Measurements from ENCODE around the gene ZNF385D.

The ZNF385D gene

GRCh38 chr3:21618695-21619094 is 132.3 kb downstream of the ZNF385D start:
- H3K4me3 ChIP-seq (ENCODE audit: low read depth, low read length): no peak overlapping the region
- TF ChIP-seq, protein P1, sequence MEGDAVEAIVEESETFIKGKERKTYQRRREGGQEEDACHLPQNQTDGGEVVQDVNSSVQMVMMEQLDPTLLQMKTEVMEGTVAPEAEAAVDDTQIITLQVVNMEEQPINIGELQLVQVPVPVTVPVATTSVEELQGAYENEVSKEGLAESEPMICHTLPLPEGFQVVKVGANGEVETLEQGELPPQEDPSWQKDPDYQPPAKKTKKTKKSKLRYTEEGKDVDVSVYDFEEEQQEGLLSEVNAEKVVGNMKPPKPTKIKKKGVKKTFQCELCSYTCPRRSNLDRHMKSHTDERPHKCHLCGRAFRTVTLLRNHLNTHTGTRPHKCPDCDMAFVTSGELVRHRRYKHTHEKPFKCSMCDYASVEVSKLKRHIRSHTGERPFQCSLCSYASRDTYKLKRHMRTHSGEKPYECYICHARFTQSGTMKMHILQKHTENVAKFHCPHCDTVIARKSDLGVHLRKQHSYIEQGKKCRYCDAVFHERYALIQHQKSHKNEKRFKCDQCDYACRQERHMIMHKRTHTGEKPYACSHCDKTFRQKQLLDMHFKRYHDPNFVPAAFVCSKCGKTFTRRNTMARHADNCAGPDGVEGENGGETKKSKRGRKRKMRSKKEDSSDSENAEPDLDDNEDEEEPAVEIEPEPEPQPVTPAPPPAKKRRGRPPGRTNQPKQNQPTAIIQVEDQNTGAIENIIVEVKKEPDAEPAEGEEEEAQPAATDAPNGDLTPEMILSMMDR (IDR thresholded peaks at IDR 0.05; ENCODE audit: low read depth, low read length): no peak
- TF ChIP-seq, protein P2, sequence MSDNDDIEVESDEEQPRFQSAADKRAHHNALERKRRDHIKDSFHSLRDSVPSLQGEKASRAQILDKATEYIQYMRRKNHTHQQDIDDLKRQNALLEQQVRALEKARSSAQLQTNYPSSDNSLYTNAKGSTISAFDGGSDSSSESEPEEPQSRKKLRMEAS (IDR thresholded peaks at IDR 0.05; ENCODE audit: low read depth, low read length): no peak
- no peak for TF ChIP-seq MYC (IDR thresholded peaks at IDR 0.05; ENCODE audit: low read depth, low read length)
- no peak for TF ChIP-seq POLR2A (IDR thresholded peaks at IDR 0.05; ENCODE audit: extremely low read depth, insufficient read length)
- no peak for DNase-seq (ENCODE audit: low read depth)

DNA sequence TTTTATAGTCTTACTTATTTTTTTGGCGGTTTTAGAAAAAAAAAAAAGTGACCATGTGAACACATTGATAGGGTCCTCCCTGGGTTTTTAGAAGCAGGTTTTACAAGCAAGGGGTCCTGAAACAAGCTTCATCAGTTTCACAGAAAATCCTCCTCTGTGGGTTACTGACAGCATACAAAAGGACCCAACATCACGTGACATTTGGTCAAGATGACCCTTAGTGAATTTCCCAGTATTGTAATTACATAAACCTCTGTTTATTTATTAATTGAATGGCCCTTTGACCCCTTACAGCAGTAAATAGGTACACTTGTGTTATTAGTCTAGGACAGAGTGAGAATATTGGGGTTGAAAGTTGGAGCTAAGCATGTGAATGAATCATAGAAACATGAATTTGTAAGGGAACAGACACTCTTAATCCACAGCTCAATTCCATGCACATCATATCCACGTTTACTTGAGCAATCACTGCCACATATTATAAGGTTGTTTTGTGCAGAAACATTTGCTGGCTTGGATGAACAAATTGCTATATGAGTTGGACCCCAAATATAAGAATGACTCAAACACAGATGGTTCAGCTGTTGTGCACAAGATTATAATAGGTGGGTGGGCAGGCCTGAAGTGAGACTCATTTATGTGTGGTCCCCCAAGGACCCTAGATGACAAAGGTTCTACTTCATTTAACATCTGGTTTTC is 137.5 kb downstream of the ZNF385D start:
- TF ChIP-seq POLR2A (IDR thresholded peaks at IDR 0.05; ENCODE audit: extremely low read depth, insufficient read length): no peak
- TF ChIP-seq, protein P2 (IDR thresholded peaks at IDR 0.05; ENCODE audit: low read depth, low read length): no peak
- no peak for TF ChIP-seq MYC (IDR thresholded peaks at IDR 0.05; ENCODE audit: low read depth, low read length)
- TF ChIP-seq, protein P1 (IDR thresholded peaks at IDR 0.05; ENCODE audit: low read depth, low read length): no peak
- no peak overlapping the region for H3K4me3 ChIP-seq (ENCODE audit: low read depth, low read length)
- no peak for DNase-seq (ENCODE audit: low read depth)

- H3K4me3 ChIP-seq (ENCODE audit: low read depth, low read length): no peak overlapping the region
- TF ChIP-seq POLR2A (IDR thresholded peaks at IDR 0.05; ENCODE audit: extremely low read depth, insufficient read length) (no peak), MYC (IDR thresholded peaks at IDR 0.05; ENCODE audit: low read depth, low read length) (no peak)
- TF ChIP-seq, protein P2 (IDR thresholded peaks at IDR 0.05; ENCODE audit: low read depth, low read length): no peak
- TF ChIP-seq, protein P1 (IDR thresholded peaks at IDR 0.05; ENCODE audit: low read depth, low read length): no peak
- DNase-seq (ENCODE audit: low read depth): no peak
These were observed 149.8 kb downstream of the ZNF385D start for GRCh38 chr3:21601178-21601577.

- TF ChIP-seq, protein P1 (IDR thresholded peaks at IDR 0.05; ENCODE audit: low read depth, low read length): no peak
- no peak for TF ChIP-seq MYC (IDR thresholded peaks at IDR 0.05; ENCODE audit: low read depth, low read length)
- no peak for TF ChIP-seq POLR2A (IDR thresholded peaks at IDR 0.05; ENCODE audit: extremely low read depth, insufficient read length)
- TF ChIP-seq, protein P2 (IDR thresholded peaks at IDR 0.05; ENCODE audit: low read depth, low read length): no peak
- H3K4me3 ChIP-seq (ENCODE audit: low read depth, low read length): no peak overlapping the region
- no peak for DNase-seq (ENCODE audit: low read depth)
These were observed 151.1 kb downstream of the ZNF385D start for GRCh38 chr3:21599890-21600289.

DNA sequence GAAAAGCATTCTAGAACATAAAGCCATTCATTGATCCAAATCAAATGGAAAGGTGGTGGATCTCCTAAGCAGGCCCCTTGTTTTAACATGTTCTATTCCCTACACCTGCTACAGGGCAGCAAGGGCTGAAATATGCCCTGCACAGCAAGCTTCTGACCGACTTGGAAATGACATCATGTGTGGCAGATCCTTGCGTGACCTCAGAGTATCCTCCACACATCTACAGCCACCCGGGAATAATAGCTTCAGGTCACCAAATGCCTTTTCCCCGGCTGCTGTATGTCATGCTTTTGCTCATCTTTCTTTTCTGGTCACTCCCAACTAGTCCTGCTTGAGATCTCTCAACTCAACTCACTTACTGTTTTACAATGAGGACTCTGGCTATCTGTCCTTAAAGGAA is 158.2 kb downstream of the ZNF385D start:
- TF ChIP-seq, protein P2 (IDR thresholded peaks at IDR 0.05; ENCODE audit: low read depth, low read length): no peak
- TF ChIP-seq POLR2A (IDR thresholded peaks at IDR 0.05; ENCODE audit: extremely low read depth, insufficient read length) (no peak), MYC (IDR thresholded peaks at IDR 0.05; ENCODE audit: low read depth, low read length) (no peak)
- TF ChIP-seq, protein P1 (IDR thresholded peaks at IDR 0.05; ENCODE audit: low read depth, low read length): no peak
- no peak overlapping the region for H3K4me3 ChIP-seq (ENCODE audit: low read depth, low read length)
- DNase-seq (ENCODE audit: low read depth): no peak

All from NB4 (cell line).